Fibroblast of villous mesenchyme (primary cell): ENCODE measurements around the gene SLC24A3. TPM values are rescaled to one million over a fixed set of nuclear protein-coding genes. Genes with fewer than 3 reads are reported as not detected.

Experiments
- DNase-seq: peaks from one replicate; pipeline ENCODE4 v3.0.0-alpha.2; 2010; ENCODE audit warnings: low read depth
- H3K4me3 ChIP-seq: 2 replicates; pipeline ENCODE4 v1.5.1; 2011; ENCODE audit warnings: low read depth, mild to moderate bottlenecking, low read length
- total RNA-seq: library from RNA; depleted of rRNA; stranded (reverse); fragments of >200 nt; gene quantifications from 2 replicates; pipeline ENCODE4 v1.2.3, GENCODE V29; 2012
- TF ChIP-seq, protein P1 (sequence below): IDR thresholded peaks from 2 replicates; pipeline ENCODE4 v1.5.1; 2012; ENCODE audit warnings: low read depth, mild to moderate bottlenecking, low read length; ENCODE audit not compliant: insufficient read depth

The SLC24A3 gene
- total RNA-seq, 1 donor: 0.86 TPM

- no peak overlapping the region for H3K4me3 ChIP-seq
- TF ChIP-seq, protein P1, sequence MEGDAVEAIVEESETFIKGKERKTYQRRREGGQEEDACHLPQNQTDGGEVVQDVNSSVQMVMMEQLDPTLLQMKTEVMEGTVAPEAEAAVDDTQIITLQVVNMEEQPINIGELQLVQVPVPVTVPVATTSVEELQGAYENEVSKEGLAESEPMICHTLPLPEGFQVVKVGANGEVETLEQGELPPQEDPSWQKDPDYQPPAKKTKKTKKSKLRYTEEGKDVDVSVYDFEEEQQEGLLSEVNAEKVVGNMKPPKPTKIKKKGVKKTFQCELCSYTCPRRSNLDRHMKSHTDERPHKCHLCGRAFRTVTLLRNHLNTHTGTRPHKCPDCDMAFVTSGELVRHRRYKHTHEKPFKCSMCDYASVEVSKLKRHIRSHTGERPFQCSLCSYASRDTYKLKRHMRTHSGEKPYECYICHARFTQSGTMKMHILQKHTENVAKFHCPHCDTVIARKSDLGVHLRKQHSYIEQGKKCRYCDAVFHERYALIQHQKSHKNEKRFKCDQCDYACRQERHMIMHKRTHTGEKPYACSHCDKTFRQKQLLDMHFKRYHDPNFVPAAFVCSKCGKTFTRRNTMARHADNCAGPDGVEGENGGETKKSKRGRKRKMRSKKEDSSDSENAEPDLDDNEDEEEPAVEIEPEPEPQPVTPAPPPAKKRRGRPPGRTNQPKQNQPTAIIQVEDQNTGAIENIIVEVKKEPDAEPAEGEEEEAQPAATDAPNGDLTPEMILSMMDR: no peak
- DNase-seq: no peak
Observed at GRCh38 chr20:19683188-19683587, 470.7 kb downstream of the SLC24A3 start.

GRCh38 chr20:19683822-19684221 lies 471.4 kb downstream of the SLC24A3 start:
- TF ChIP-seq, protein P1: no peak
- DNase-seq: no peak
- no peak overlapping the region for H3K4me3 ChIP-seq

GRCh38 chr20:19688031-19688806 lies 475.8 kb downstream of the SLC24A3 start:
- no peak overlapping the region for H3K4me3 ChIP-seq
- DNase-seq: peak; percentile 83
- TF ChIP-seq, protein P1: peak; percentile 72

GRCh38 chr20:19690462-19690861 lies 478.0 kb downstream of the SLC24A3 start:
- H3K4me3 ChIP-seq: no peak overlapping the region
- DNase-seq: no peak
- TF ChIP-seq, protein P1: no peak

GRCh38 chr20:19691125-19691524 lies 478.7 kb downstream of the SLC24A3 start:
- TF ChIP-seq, protein P1: no peak
- no peak for DNase-seq

DNA sequence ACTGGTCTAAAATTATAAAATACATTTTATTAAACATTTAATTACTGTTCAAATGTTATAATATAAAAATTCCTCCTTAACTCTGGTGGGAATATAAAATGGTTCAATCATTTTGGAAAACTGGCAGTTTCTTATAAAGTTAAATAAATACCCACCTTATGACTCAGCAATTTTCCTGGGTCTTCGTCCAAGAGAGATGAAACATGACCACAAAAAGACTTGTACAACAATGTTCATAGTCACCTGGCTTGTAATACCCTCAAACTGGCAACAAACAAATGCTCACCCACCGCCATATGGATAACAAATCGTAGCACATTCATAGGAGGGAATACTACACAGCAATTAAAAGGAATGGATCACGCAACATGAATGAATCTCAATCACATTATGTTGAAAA lies 479.7 kb downstream of the SLC24A3 start:
- DNase-seq: peak; percentile 19
- H3K4me3 ChIP-seq: no peak overlapping the region
- TF ChIP-seq, protein P1: no peak

More at GRCh38 chr20:19691125-19691524, 478.7 kb downstream of the SLC24A3 start:
- H3K4me3 ChIP-seq: no peak overlapping the region

DNA sequence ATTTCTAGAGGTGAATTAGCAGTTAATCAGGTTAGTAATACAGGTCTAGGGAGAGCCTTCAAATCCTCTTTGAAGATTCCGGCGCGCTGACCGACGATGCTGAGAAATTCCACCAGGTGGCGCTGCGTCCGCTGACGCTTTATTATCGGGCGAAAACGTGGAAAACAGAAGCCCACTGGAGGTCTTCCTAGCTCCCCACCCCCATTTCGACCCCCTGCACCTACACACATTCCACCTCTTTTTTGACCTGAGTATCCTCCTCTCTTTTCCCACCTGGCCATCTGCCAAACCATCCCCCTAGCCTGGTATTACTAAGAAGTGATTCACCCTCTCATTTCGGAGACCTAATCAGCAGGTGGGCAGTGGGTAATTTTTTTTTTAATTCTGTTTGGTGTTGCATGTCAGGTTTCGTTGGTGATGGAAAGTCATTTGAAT lies 480.3 kb downstream of the SLC24A3 start:
- TF ChIP-seq, protein P1: peak; percentile 87
- H3K4me3 ChIP-seq: peak overlapping the region; percentile 20
- peak; percentile 45 for DNase-seq
